HEK293 (cell line): ENCODE data around the gene UNC119.

Experiments used
- CTCF ChIP-seq: fragments of 450-650 bp; formaldehyde crosslinking; IDR thresholded peaks from 2 replicates; pipeline ENCODE4 v1.5.1; 2016; ENCODE audit warnings: missing biosample characterization, missing genetic modification characterization
- GLI2 ChIP-seq: fragments of 450-650 bp; formaldehyde crosslinking; IDR thresholded peaks from 2 replicates; pipeline ENCODE4; 2017; ENCODE audit warnings: missing biosample characterization, missing genetic modification characterization, low read depth, borderline replicate concordance
- HOXA7 ChIP-seq: sonication (generic); formaldehyde crosslinking; IDR thresholded peaks from 2 replicates; pipeline ENCODE4 v1.8.1; 2022; ENCODE audit warnings: missing genetic modification reagents, borderline replicate concordance
- PATZ1 ChIP-seq: fragments of 450-650 bp; formaldehyde crosslinking; IDR thresholded peaks from 2 replicates; pipeline ENCODE4 v1.5.1; 2016; ENCODE audit warnings: missing biosample characterization, missing genetic modification characterization
- YY1 ChIP-seq: fragments of 450-650 bp; formaldehyde crosslinking; IDR thresholded peaks from 2 replicates; pipeline ENCODE4 v1.5.1; 2018; ENCODE audit warnings: missing biosample characterization, missing genetic modification characterization
- ZNF830 ChIP-seq: fragments of 450-650 bp; IDR thresholded peaks from 2 replicates; pipeline ENCODE4 v1.5.0; 2018; ENCODE audit warnings: missing biosample characterization, missing genetic modification characterization, low read depth, mild to moderate bottlenecking, moderate library complexity
- ZNF837 ChIP-seq: fragments of 450-650 bp; formaldehyde crosslinking; IDR thresholded peaks from 2 replicates; pipeline ENCODE4 v1.5.1; 2016; ENCODE audit warnings: missing biosample characterization, missing genetic modification characterization

- TF ChIP-seq GLI2 (no peak), YY1 (tag by site-specific recombination) (no peak), HOXA7 (CRISPR knock-in tag) (no peak), ZNF837 (tag by site-specific recombination) (no peak), CTCF (tag by site-specific recombination) (no peak), PATZ1 (tag by site-specific recombination) (no peak), ZNF830 (tag by site-specific recombination) (no peak)
These were observed 44.2 kb downstream of the UNC119 start for GRCh38 chr17:28508211-28508724.
